Measurements from ENCODE around the gene BTBD3.

Gene BTBD3

DNA sequence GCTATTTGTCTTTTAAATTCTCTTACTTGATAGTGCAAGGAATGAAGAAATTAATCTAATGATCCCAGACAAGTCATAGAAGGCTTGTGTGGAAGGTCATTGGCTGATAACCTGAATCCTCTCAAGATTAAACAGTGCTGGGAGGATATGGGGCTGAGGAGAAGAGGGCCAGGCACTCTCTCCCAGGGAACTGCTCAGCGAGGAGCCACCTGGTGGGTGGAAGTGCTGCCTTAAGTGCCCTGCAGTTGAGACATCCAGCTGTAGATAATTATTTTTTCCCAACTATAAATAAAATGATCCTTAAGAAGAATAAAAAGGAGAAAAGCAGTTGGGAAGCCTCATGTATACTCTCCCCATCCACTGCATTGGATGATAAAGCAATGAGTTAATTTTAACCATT is 47.9 kb downstream of the BTBD3 start:
- in situ Hi-C loops (cut with HindIII; ENCODE audit: low sequenced_read_pairs), result no loop called here

DNA sequence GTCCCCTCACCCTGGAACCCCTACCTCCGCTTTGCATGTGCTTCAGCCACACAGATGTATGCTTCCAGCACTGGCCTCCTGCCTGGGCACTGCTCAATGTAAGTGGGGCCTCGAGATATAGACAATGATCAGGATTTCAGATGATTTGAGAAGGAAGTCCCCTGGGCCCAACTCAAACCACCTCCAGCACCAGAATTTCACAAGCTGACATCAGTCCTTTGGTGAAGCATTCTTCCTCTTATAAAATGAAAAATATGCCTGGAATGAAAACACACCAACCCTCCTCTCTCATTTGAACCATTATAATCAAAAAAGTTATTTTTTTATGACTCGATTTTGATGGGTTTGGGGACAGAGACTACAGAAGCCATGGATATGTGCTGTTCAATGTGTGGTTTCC is 48.5 kb downstream of the BTBD3 start:
- in situ Hi-C loops (cut with HindIII; ENCODE audit: low sequenced_read_pairs), result no loop called here

DNA sequence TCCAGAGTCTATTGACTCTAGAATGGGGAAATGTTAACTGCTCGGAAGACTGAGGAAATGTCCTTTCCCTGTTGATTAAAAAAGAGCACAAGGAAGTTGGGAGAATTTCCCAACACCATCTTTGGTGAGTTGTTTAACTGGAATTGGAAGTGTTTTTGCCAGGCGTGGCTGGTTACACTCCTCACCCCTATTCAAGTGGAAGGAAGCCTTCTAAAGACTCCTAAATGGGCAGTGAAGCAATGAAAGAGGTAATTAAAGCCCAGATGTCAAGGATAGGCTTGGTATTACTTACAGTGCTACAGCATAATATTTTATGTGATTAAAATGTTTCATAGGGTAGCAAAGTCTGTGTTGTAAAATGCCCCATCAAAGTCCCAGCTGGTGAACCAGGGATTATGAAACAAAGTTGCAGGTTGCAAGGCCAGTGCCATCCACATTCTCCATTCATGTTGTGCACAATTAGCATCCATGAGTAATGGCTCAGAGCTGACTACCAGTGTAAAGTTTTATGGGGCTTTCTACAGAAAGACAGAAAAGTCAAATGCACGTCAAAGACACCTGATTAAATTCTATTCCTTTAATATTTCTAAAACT is 52.6 kb downstream of the BTBD3 start:
- in situ Hi-C loops (cut with HindIII; ENCODE audit: low sequenced_read_pairs), result no loop called here

DNA sequence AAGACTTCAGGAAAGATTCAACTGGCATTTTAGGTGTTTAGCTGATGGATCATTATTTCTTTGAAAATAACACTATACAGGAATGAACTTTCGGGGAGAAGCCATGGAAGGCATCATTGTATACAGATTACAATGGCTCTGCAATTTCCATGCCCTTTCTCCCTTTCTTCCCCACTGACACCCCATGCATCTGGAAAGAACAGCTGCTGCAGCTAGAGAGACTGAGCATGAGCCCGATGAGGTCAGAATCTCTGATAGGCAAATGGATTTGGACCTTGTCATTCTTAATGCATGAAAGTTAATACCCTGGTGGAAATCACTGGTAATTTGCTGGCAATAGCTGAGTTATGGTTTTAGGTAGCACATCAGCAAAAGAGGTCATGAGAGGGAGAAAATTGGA is 54.8 kb downstream of the BTBD3 start:
- in situ Hi-C loops (cut with HindIII; ENCODE audit: low sequenced_read_pairs), result no loop called here
